A673 (cell line): ENCODE measurements around the gene KIDINS220. TPM values are rescaled to one million over a fixed set of nuclear protein-coding genes. Genes with fewer than 3 reads are reported as not detected.

Experiments used
- BruUV-seq: library from RNA; stranded (reverse); fragments of 400-500 nt; replicated peaks from 2 replicates; lab custom pipeline; 2021; lab: Mats Ljungman, UMichigan
- CTCF ChIA-PET: fragments of 300-600 bp; sonication (Branson Sonifier 250); formaldehyde crosslinking; loops from one replicate; lab custom pipeline; 2022; ENCODE audit warnings: antibody characterized with exemption; lab: Charles Lee
- POLR2A ChIA-PET: fragments of 300-600 bp; sonication (Branson Sonifier 250); formaldehyde crosslinking; loops from one replicate; lab custom pipeline; 2022; ENCODE audit warnings: antibody characterized with exemption; ENCODE audit not compliant: low non-redundant PET; lab: Charles Lee
- DNase-seq: peaks from one replicate; pipeline ENCODE4 v3.0.0-alpha.2; 2015; ENCODE audit warnings: low spot score
- H3K27ac ChIP-seq: fragments of 200-600 bp; sonication (generic); 2 replicates; pipeline ENCODE4 v1.5.1; 2016; ENCODE audit warnings: mixed run types, low read depth, mild to moderate bottlenecking, mixed read lengths, antibody characterized with exemption, low read length; ENCODE audit not compliant: poor library complexity, severe bottlenecking
- H3K27me3 ChIP-seq: fragments of 200-600 bp; sonication (generic); replicated peaks from 2 replicates; pipeline ENCODE4 v1.6.1; 2017; ENCODE audit warnings: mixed run types, low read depth, mild to moderate bottlenecking, mixed read lengths, antibody characterized with exemption, low read length; ENCODE audit not compliant: insufficient read depth, poor library complexity
- H3K36me3 ChIP-seq: fragments of 200-600 bp; sonication (generic); 2 replicates; pipeline ENCODE4 v1.6.1; 2016; ENCODE audit warnings: mixed run types, mild to moderate bottlenecking, mixed read lengths, antibody characterized with exemption, low read length; ENCODE audit not compliant: insufficient read depth, poor library complexity, severe bottlenecking
- H3K4me1 ChIP-seq: fragments of 200-600 bp; sonication (generic); 2 replicates; pipeline ENCODE4 v1.6.1; 2017; ENCODE audit warnings: mixed run types, mild to moderate bottlenecking, mixed read lengths, antibody characterized with exemption, low read length; ENCODE audit not compliant: insufficient read depth, poor library complexity, severe bottlenecking
- H3K4me3 ChIP-seq: fragments of 200-600 bp; sonication (generic); 2 replicates; pipeline ENCODE4 v1.5.1; 2016; ENCODE audit warnings: low read depth, mixed run types, mild to moderate bottlenecking, mixed read lengths, low read length; ENCODE audit not compliant: poor library complexity, severe bottlenecking
- H3K9me3 ChIP-seq: fragments of 200-600 bp; sonication (generic); 2 replicates; pipeline ENCODE4 v1.6.1; 2016; ENCODE audit warnings: mixed run types, low read depth, mild to moderate bottlenecking, mixed read lengths, antibody characterized with exemption, low read length; ENCODE audit not compliant: poor library complexity, severe bottlenecking
- CTCF ChIP-seq: fragments of 300-800, 200-600 bp; sonication (generic); conservative IDR thresholded peaks from 2 replicates; pipeline ENCODE4 v1.5.1; 2017; ENCODE audit warnings: low read depth, mild to moderate bottlenecking, antibody characterized with exemption, low read length, moderate library complexity, mixed read lengths
- EZH2 ChIP-seq: fragments of 200-600 bp; sonication (generic); IDR thresholded peaks from 2 replicates; pipeline ENCODE4 v1.6.1; 2017; ENCODE audit warnings: borderline replicate concordance, low read depth, mild to moderate bottlenecking, mixed read lengths, antibody characterized with exemption, low read length; ENCODE audit not compliant: poor library complexity, severe bottlenecking
- intact Hi-C: fragments of 100-400 bp; cut with micrococcal nuclease; formaldehyde crosslinking; loops from one replicate; pipeline ENCODE4 v1.10.0; 2022; ENCODE audit not compliant: unreplicated experiment
- total RNA-seq: library from RNA; stranded (reverse); gene quantifications from 2 replicates; pipeline ENCODE4 v1.2.3, GENCODE V29; 2021

The KIDINS220 gene
- total RNA-seq, 1 experiment from 2014 or later, result 46.4 TPM

- POLR2A ChIA-PET, result no interaction called here
- Histone ChIP-seq H3K4me1 (peaks cover 12% of the 10 kb centered on the region), H3K9me3 (no peaks in the 10 kb centered on the region), H3K4me3 (no peak overlapping the region), H3K36me3 (peaks cover 6% of the 10 kb centered on the region), H3K27me3 (no peaks in the 10 kb centered on the region), H3K27ac (no peak overlapping the region)
- BruUV-seq, result no TSS peak
- CTCF ChIA-PET, result no interaction called here
- intact Hi-C loops, result no loop called here
- no peak for DNase-seq
- TF ChIP-seq CTCF (no peak), EZH2 (no peak)
Observed at GRCh38 chr2:8802741-8803140, 34.7 kb downstream of the KIDINS220 start.

GRCh38 chr2:8800821-8801220 lies 36.6 kb downstream of the KIDINS220 start:
- POLR2A ChIA-PET, result no interaction called here
- CTCF ChIA-PET, result no interaction called here
- Histone ChIP-seq H3K27me3 (no peaks in the 10 kb centered on the region), H3K4me3 (no peak overlapping the region), H3K27ac (no peak overlapping the region), H3K9me3 (no peaks in the 10 kb centered on the region), H3K36me3 (peaks cover 6% of the 10 kb centered on the region), H3K4me1 (peaks cover 9% of the 10 kb centered on the region)
- no TSS peak for BruUV-seq
- no peak for TF ChIP-seq CTCF
- TF ChIP-seq EZH2, result no peak
- intact Hi-C loops, result no loop called here
- no peak for DNase-seq

- H3K4me3 ChIP-seq, result no peak overlapping the region
- no peaks in the 10 kb centered on the region for H3K27me3 ChIP-seq
- H3K27ac ChIP-seq, result no peak overlapping the region
- CTCF ChIA-PET, result no interaction called here
- BruUV-seq, result no TSS peak
- no peak for DNase-seq
- peaks cover 3% of the 10 kb centered on the region for H3K4me1 ChIP-seq
- POLR2A ChIA-PET, result no interaction called here
- intact Hi-C loops, result no loop called here
- TF ChIP-seq CTCF (no peak), EZH2 (no peak)
- H3K36me3 ChIP-seq, result peaks cover 6% of the 10 kb centered on the region
- H3K9me3 ChIP-seq, result no peaks in the 10 kb centered on the region
Observed at GRCh38 chr2:8800218-8800617, 37.2 kb downstream of the KIDINS220 start.
